Loucy (cell line): ENCODE measurements around the gene DACH1.

ENCODE experiments used
- H2AFZ ChIP-seq: fragments of 200-600 bp; sonication (generic); 2 replicates; pipeline ENCODE4 v1.6.0; 2016; ENCODE audit warnings: antibody characterized with exemption, mild to moderate bottlenecking, low read length, moderate library complexity
- H3F3A ChIP-seq: fragments of 200-600 bp; 2 replicates; pipeline ENCODE4 v1.6.0; 2016; ENCODE audit warnings: antibody characterized with exemption, low read depth, mild to moderate bottlenecking
- H3K27me3 ChIP-seq: fragments of 200-600 bp; sonication (generic); 2 replicates; pipeline ENCODE4 v1.6.1; 2014; ENCODE audit warnings: low read length, mild to moderate bottlenecking; ENCODE audit not compliant: insufficient read depth, poor library complexity, severe bottlenecking
- H3K36me3 ChIP-seq: fragments of 200-600 bp; sonication (generic); 2 replicates; pipeline ENCODE4 v1.6.1; 2016; ENCODE audit warnings: low read length; ENCODE audit not compliant: insufficient read depth
- H3K4me1 ChIP-seq: fragments of 200-600 bp; sonication (generic); 2 replicates; pipeline ENCODE4 v1.5.1; 2014; ENCODE audit warnings: low read length, mild to moderate bottlenecking; ENCODE audit not compliant: insufficient read depth, poor library complexity, severe bottlenecking
- H3K4me2 ChIP-seq: fragments of 200-600 bp; sonication (generic); 2 replicates; pipeline ENCODE4 v1.6.0; 2014; ENCODE audit warnings: antibody characterized with exemption, low read length, low read depth, mild to moderate bottlenecking; ENCODE audit not compliant: poor library complexity, severe bottlenecking
- H3K4me3 ChIP-seq: fragments of 200-600 bp; sonication (generic); 2 replicates; pipeline ENCODE4 v1.5.1; 2014; ENCODE audit warnings: low read length, mild to moderate bottlenecking, mixed read lengths; ENCODE audit not compliant: poor library complexity, severe bottlenecking
- H3K79me2 ChIP-seq: fragments of 200-600 bp; sonication (generic); 2 replicates; pipeline ENCODE4 v1.6.1; 2014; ENCODE audit warnings: low read length; ENCODE audit not compliant: insufficient read depth
- H3K9ac ChIP-seq: fragments of 200-600 bp; sonication (generic); 2 replicates; pipeline ENCODE4 v1.6.0; 2014; ENCODE audit warnings: mild to moderate bottlenecking, low read depth, low read length, moderate library complexity; ENCODE audit not compliant: poor library complexity, severe bottlenecking
- H3K9me2 ChIP-seq: fragments of 200-600 bp; sonication (generic); replicated peaks from 2 replicates; pipeline ENCODE4 v1.6.1; 2016; ENCODE audit warnings: low read depth, low read length, mixed read lengths
- H3K9me3 ChIP-seq: fragments of 200-600 bp; sonication (generic); 2 replicates; pipeline ENCODE4 v1.6.1; 2014; ENCODE audit warnings: mild to moderate bottlenecking, antibody characterized with exemption, low read length, low read depth; ENCODE audit not compliant: insufficient read depth
- H4K20me1 ChIP-seq: fragments of 200-600 bp; sonication (generic); 2 replicates; pipeline ENCODE4 v1.6.0; 2014; ENCODE audit warnings: antibody characterized with exemption, low read length, mild to moderate bottlenecking; ENCODE audit not compliant: insufficient read depth, poor library complexity, severe bottlenecking
- CTCF ChIP-seq: fragments of 200-600 bp; sonication (generic); conservative IDR thresholded peaks from 2 replicates; pipeline ENCODE4 v1.5.1; 2014; ENCODE audit warnings: mild to moderate bottlenecking, antibody characterized with exemption, low read length
- EZH2phosphoT487 ChIP-seq: fragments of 200-600 bp; IDR thresholded peaks from 2 replicates; pipeline ENCODE4 v1.6.1; 2018; ENCODE audit warnings: antibody characterized with exemption, mild to moderate bottlenecking, moderate library complexity, borderline replicate concordance

Gene DACH1

GRCh38 chr13:71395053-71395452 is 472.0 kb downstream of the DACH1 start:
- Histone ChIP-seq H4K20me1 (no peaks in the 10 kb centered on the region), H3F3A (no peaks in the 10 kb centered on the region), H3K9ac (no peak overlapping the region), H3K36me3 (no peaks in the 10 kb centered on the region), H3K4me1 (no peaks in the 10 kb centered on the region), H3K9me3 (no peaks in the 10 kb centered on the region), H3K4me2 (no peak overlapping the region), H3K9me2 (no peaks in the 10 kb centered on the region), H3K4me3 (no peak overlapping the region), H3K79me2 (no peaks in the 10 kb centered on the region), H2AFZ (no peak overlapping the region), H3K27me3 (no peaks in the 10 kb centered on the region)
- TF ChIP-seq CTCF (no peak), EZH2phosphoT487 (no peak)

DNA sequence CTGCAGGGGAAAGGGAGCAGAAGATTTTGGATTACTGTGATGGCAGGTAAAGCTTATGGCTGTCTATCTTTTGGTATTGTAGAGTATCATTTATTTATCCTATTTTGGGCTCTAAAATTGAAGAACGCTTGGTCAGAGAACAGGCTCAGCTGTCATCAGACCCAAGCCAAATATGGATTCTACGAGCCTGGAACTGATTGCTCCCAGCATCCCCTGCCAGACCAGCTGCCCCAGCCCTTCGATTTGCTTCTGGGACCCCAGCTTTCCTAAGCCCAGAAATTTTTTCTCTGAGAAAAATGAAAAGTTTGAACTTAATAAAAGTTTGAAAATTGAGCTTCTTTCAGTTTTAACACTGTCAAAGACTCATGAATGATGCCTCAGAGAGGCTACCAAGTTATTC is 472.8 kb downstream of the DACH1 start:
- Histone ChIP-seq H3K27me3 (no peaks in the 10 kb centered on the region), H4K20me1 (no peaks in the 10 kb centered on the region), H3F3A (no peaks in the 10 kb centered on the region), H3K79me2 (no peaks in the 10 kb centered on the region), H3K36me3 (no peaks in the 10 kb centered on the region), H3K4me3 (no peak overlapping the region), H3K4me1 (no peaks in the 10 kb centered on the region), H3K4me2 (no peak overlapping the region), H2AFZ (no peak overlapping the region), H3K9me2 (no peaks in the 10 kb centered on the region), H3K9me3 (no peaks in the 10 kb centered on the region), H3K9ac (no peak overlapping the region)
- TF ChIP-seq CTCF: no peak
- TF ChIP-seq EZH2phosphoT487: no peak
